Body of pancreas (tissue), 4 donors: Measurements from ENCODE around the gene CD40. TPM values are rescaled to one million over a fixed set of nuclear protein-coding genes. Genes with fewer than 3 reads are reported as not detected.
A peak's percentile ranks its signal among the peaks of the same experiment; 100 is the strongest.

Experiments
- ATAC-seq: fragments of 150-250 bp; one replicate; pipeline ENCODE4 v1.9.1; 2016
- DNase-seq, 4 donors: peaks; one replicate each; pipeline ENCODE4 v3.0.0-alpha.2; 2019
- H3K27ac ChIP-seq, 4 donors: fragments of 200-600 bp; sonication (generic); 1 replicate in 3 of 4; 2 replicates in 1 of 4; pipeline versions ENCODE4 v1.5.1 to v1.6.1; 2016 to 2019; ENCODE audit warnings: mild to moderate bottlenecking in 1 of 4, mixed read lengths in 1 of 4, moderate library complexity in 1 of 4
- H3K27me3 ChIP-seq, 2 donors: fragments of 200-600 bp; sonication (generic); one replicate each; pipeline ENCODE4 v1.6.0; 2016; ENCODE audit warnings: mild to moderate bottlenecking in 1 of 2
- H3K36me3 ChIP-seq, 2 donors: fragments of 200-600 bp; sonication (generic); replicated peaks in 1 of 2; 2 replicates each; pipeline ENCODE4 v1.5.1; 2016; ENCODE audit warnings: low read depth in 2 of 2; ENCODE audit not compliant: insufficient read depth in 1 of 2
- H3K4me1 ChIP-seq: fragments of 200-600 bp; sonication (generic); one replicate; pipeline ENCODE4 v1.6.0; 2016
- H3K4me3 ChIP-seq, 2 donors: fragments of 200-600 bp; sonication (generic); 1 replicate in 1 of 2; 2 replicates in 1 of 2; pipeline ENCODE4 v1.5.1; 2016 to 2019
- H3K9me3 ChIP-seq, 3 donors: fragments of 200-600 bp; sonication (generic); 1 replicate in 2 of 3; 2 replicates in 1 of 3; pipeline ENCODE4 v1.5.1; 2016
- CTCF ChIP-seq, 7 experiments: fragments of 450-650 bp in 4 of 7; fragments of 200-600 bp in 3 of 7; sonication (generic) in 3 of 7; IDR thresholded peaks; one replicate each; pipeline ENCODE4 v1.5.1; 2016 to 2019; ENCODE audit warnings: antibody characterized with exemption in 7 of 7
- POLR2A ChIP-seq, 3 donors: fragments of 450-650 bp; IDR thresholded peaks; one replicate each; pipeline ENCODE4 v1.6.1; 2016; ENCODE audit warnings: antibody characterized with exemption in 3 of 3, mild to moderate bottlenecking in 2 of 3
- WGBS, 2 donors: methylation state at CpG; one replicate each; pipeline ENCODE4 v1.1.5; 2017; 5-methylcytosine and 5-hydroxymethylcytosine counted together
- intact Hi-C: fragments of 100-400 bp; cut with DNase I; formaldehyde crosslinking; loops from one replicate; pipeline ENCODE4 v1.15.1; 2023
- total RNA-seq, 2 donors: library from RNA; depleted of rRNA; stranded (reverse); fragments of >200 nt; gene quantifications; one replicate each; pipeline ENCODE4 v1.1.0, GENCODE V29; 2016

CD40 gene
- total RNA-seq, 2 donors from 2014 or later = 8.9 to 14.5 TPM

- Histone ChIP-seq H3K9me3 (no peaks in the 10 kb centered on the region), H3K36me3 (no peaks in the 10 kb centered on the region), H3K4me3 (no peak overlapping the region), H3K27ac (no peak overlapping the region), H3K27me3 (peaks cover 0 to 3% of the 10 kb centered on the region in 2 donors), H3K4me1 (no peaks in the 10 kb centered on the region)
- no peak for TF ChIP-seq POLR2A (IDR thresholded peaks at IDR 0.05)
- no peak for TF ChIP-seq CTCF (IDR thresholded peaks at IDR 0.05)
- DNase-seq (no peak), ATAC-seq (no peak)
- intact Hi-C loops = no loop called here
- WGBS, 2 donors = 55 to 61% methylated on average over 3 of the region's 3 CpGs
Measured at GRCh38 chr20:46102940-46103339, 15.2 kb upstream of the CD40 start.

- TF ChIP-seq CTCF (IDR thresholded peaks at IDR 0.05) = no peak
- no peak for TF ChIP-seq POLR2A (IDR thresholded peaks at IDR 0.05)
- H3K9me3 ChIP-seq = no peaks in the 10 kb centered on the region
- H3K27ac ChIP-seq = no peak overlapping the region
- no peaks in the 10 kb centered on the region for H3K4me1 ChIP-seq
- intact Hi-C loops = no loop called here
- 67 to 88% methylated on average over 3 of the region's 3 CpGs for WGBS, 2 donors
- H3K4me3 ChIP-seq = no peak overlapping the region
- H3K27me3 ChIP-seq = peaks cover 0 to 3% of the 10 kb centered on the region in 2 donors
- no peak for DNase-seq
- ATAC-seq = no peak
- no peaks in the 10 kb centered on the region for H3K36me3 ChIP-seq
Measured at GRCh38 chr20:46104262-46104661, 13.9 kb upstream of the CD40 start.

GRCh38 chr20:46107061-46107460 is 11.1 kb upstream of the CD40 start:
- no peaks in the 10 kb centered on the region for H3K9me3 ChIP-seq
- no peak overlapping the region for H3K4me3 ChIP-seq
- intact Hi-C loops = no loop called here
- 57 to 60% methylated on average over 6 of the region's 6 CpGs for WGBS, 2 donors
- peaks cover 0 to 8% of the 10 kb centered on the region in 2 donors for H3K27me3 ChIP-seq
- H3K4me1 ChIP-seq = no peaks in the 10 kb centered on the region
- no peak overlapping the region for H3K27ac ChIP-seq
- ATAC-seq (no peak), DNase-seq (no peak)
- H3K36me3 ChIP-seq = no peaks in the 10 kb centered on the region
- TF ChIP-seq POLR2A (IDR thresholded peaks at IDR 0.05) (no peak), CTCF (IDR thresholded peaks at IDR 0.05) (no peak)

GRCh38 chr20:46108435-46108841 is 9.7 kb upstream of the CD40 start:
- no peak for TF ChIP-seq POLR2A (IDR thresholded peaks at IDR 0.05)
- no peak for TF ChIP-seq CTCF (IDR thresholded peaks at IDR 0.05)
- H3K27ac ChIP-seq = peak overlapping the region in 2 of 4 donors; percentile 2 to 17
- WGBS, 2 donors = 43 to 76% methylated on average over 5 of the region's 5 CpGs
- no peak for ATAC-seq
- peaks cover 0 to 8% of the 10 kb centered on the region in 2 donors for H3K27me3 ChIP-seq
- H3K36me3 ChIP-seq = no peaks in the 10 kb centered on the region
- no peak for DNase-seq
- intact Hi-C loops = no loop called here
- H3K4me3 ChIP-seq = no peak overlapping the region
- H3K4me1 ChIP-seq = no peaks in the 10 kb centered on the region
- no peaks in the 10 kb centered on the region for H3K9me3 ChIP-seq

- ATAC-seq = no peak
- H3K4me1 ChIP-seq = no peaks in the 10 kb centered on the region
- H3K27me3 ChIP-seq = peaks cover 0 to 8% of the 10 kb centered on the region in 2 donors
- peak overlapping the region in 2 of 4 donors; percentile 2 to 17 for H3K27ac ChIP-seq
- H3K9me3 ChIP-seq = no peaks in the 10 kb centered on the region
- TF ChIP-seq CTCF (IDR thresholded peaks at IDR 0.05) (no peak), POLR2A (IDR thresholded peaks at IDR 0.05) (no peak)
- no peak for DNase-seq
- no peak overlapping the region for H3K4me3 ChIP-seq
- intact Hi-C loops = no loop called here
- WGBS, 2 donors = 82 to 84% methylated on average over 14 of the region's 14 CpGs
- H3K36me3 ChIP-seq = no peaks in the 10 kb centered on the region
Measured at GRCh38 chr20:46108976-46109375, 9.1 kb upstream of the CD40 start.
